Skin of body (tissue), 3 donors: Measurements from ENCODE around the gene HSPA5. TPM values are rescaled to one million over a fixed set of nuclear protein-coding genes. Genes with fewer than 3 reads are reported as not detected.

Experiments used
- DNase-seq: peaks from one replicate; lab custom pipeline; 2025; lab: John Stamatoyannopoulos, UW
- small RNA-seq: library from RNA; depleted of rRNA; stranded (forward); fragments of <200 nt; gene quantifications from one replicate; pipeline ENCODE3, GENCODE V24; 2014; ENCODE audit warnings: low replicate concordance
- total RNA-seq: library from RNA; depleted of rRNA; stranded (reverse); fragments of >200 nt; gene quantifications from one replicate; pipeline ENCODE4 v1.2.3, GENCODE V29; 2014

HSPA5 gene
- total RNA-seq, 1 donor from 2014 or later, result 89.9 TPM

DNA sequence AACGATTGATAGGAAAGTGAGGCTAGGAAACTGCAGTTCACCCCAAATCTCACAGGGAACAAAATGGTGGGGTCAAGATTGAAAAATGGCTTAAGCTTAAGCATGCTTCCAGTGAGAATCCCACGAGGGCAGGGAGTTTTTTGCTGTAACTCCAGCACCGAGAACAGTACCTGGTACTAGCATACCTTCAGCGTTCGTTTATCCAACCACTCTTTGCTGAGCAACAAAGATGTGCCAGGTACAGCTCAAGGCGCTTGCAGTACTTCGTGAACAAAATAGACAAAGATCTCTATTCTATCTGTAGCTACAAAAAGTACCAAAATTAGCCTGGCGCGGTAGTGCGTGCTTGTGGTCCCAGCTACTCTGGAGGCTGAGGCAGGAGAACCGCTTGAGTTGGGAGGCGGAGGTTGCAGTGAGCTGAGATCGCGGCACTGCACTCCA is 50.8 kb downstream of the HSPA5 start:
- no peak for DNase-seq

DNA sequence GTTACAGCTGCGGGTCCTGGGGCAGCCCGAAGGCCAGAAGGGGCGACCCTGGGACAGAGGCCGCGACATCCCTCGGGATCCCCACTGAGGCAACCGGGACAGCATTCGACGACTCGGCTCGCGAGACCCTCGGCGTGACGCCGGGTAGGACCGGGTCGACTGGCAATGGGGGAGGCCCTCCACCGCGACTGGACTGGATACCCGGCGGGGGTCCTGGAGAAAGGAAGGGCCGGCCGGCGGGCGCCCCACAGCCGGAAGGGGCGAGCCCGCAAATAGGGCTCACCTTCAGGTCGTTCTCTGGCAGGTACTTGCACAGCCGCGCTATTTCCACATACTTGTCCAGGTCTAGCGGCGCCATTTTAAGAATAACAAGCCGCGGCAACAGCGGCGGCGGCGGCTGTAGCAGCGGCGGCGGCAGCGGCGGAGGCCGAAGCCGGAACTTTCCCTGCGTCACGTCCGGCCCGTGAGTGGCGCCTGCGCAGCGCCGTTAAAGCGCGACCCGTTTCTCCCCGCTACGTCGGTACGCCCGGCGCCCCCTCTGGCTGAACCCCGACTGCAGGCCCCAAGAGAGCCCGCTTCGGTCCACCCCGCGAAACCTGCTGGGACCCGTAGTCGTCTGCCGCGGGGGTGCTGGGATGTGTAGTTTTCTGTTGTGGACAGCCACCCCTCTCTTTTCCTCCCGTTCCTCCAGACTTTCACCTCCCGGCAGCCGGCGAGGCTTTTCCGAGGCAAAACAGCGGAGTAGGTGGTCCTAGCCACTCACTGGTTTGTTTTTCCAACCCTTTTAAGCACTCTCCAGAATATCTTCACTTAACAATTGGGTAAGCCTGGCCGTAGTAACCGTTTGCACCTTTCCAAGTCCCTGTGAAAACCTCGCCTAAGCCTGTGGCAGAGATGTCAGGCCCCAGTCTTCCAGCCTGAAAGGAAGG is 51.5 kb downstream of the HSPA5 start, which contains the start of gene PPP6C:
Gene PPP6C, minus strand, starts transcription at position 443 of the 929 bp plus-strand sequence. Its CDS starts 85 bp downstream, at position 358.
- DNase-seq, result peak; percentile 97

DNA sequence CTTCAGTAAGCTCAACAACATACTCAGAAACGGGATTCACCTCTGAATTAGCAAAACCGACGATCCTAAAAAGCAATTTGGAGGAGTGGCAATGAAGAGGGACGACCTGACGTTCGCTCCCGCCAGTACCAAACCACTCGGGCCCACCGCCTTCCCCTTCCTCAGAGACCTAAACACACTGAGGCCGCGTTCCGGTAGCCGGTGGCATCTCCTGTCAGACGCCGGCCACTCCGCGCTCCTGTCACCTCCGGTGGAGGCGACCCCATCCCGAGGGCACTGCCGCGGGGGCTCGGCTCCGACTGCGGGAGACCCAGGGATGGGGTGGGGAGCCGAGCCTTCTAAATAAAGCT is 52.2 kb downstream of the HSPA5 start:
- DNase-seq, result no peak

Small RNA genes lying within 50 kb of the gene (small RNA-seq; reads per million reads assigned to genes)
- gene AL354710.1, result not detected

Other genes starting within 250 kb of the HSPA5 start
- gene SCAI, start 97.8 kb downstream of the HSPA5 start, total RNA-seq, result 14.3 TPM
- 15.0 TPM for gene PPP6C, start 51.5 kb downstream of the HSPA5 start, total RNA-seq
- 13.5 TPM for gene RABEPK, start 40.8 kb downstream of the HSPA5 start, total RNA-seq
- 71.0 TPM for gene GAPVD1, start 20.5 kb upstream of the HSPA5 start, total RNA-seq